ENCODE results near the gene AP3D1.

DNA sequence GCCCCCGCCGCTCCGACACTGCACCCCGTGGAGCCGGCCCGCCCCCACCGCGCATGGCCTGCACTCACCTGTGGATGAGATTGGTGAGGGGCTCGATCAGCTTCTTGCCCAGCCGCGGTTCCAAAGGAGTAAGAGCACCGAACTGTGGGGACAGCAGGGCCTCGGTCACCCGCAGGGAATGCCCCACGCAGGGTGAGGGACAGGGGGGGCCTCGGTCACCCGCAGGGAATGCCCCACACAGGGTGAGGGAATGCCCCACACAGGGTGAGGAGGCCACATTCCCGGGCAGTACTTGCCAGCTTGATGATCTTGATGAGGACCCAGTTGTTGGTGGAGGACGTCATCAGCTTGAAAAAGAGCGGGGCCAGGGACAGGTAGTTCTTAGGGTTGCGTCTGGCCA lies 22.3 kb downstream of the AP3D1 start:
- TF ChIP-seq, protein P1, sequence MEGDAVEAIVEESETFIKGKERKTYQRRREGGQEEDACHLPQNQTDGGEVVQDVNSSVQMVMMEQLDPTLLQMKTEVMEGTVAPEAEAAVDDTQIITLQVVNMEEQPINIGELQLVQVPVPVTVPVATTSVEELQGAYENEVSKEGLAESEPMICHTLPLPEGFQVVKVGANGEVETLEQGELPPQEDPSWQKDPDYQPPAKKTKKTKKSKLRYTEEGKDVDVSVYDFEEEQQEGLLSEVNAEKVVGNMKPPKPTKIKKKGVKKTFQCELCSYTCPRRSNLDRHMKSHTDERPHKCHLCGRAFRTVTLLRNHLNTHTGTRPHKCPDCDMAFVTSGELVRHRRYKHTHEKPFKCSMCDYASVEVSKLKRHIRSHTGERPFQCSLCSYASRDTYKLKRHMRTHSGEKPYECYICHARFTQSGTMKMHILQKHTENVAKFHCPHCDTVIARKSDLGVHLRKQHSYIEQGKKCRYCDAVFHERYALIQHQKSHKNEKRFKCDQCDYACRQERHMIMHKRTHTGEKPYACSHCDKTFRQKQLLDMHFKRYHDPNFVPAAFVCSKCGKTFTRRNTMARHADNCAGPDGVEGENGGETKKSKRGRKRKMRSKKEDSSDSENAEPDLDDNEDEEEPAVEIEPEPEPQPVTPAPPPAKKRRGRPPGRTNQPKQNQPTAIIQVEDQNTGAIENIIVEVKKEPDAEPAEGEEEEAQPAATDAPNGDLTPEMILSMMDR (IDR thresholded peaks at IDR 0.05; ENCODE audit: insufficient read depth, low read depth, low read length): no peak
- TF ChIP-seq EZH2 (IDR thresholded peaks at IDR 0.05; ENCODE audit: insufficient read depth, low read length): no peak

Measured in astrocyte (in vitro differentiated cells and primary cell).